Stimulated activated CD4-positive, alpha-beta T cell treated with anti-CD3 and anti-CD28 coated beads, TNF-alpha, amount 100 ng/mL, for 4 hours (primary cell): Measurements from ENCODE around the gene KRTAP10-1.

Experiments used
- DNase-seq, 3 experiments: peaks; one replicate each; pipeline ENCODE4 v3.0.0-alpha.2; 2020; ENCODE audit warnings: low read depth in 3 of 3

KRTAP10-1 gene

DNA sequence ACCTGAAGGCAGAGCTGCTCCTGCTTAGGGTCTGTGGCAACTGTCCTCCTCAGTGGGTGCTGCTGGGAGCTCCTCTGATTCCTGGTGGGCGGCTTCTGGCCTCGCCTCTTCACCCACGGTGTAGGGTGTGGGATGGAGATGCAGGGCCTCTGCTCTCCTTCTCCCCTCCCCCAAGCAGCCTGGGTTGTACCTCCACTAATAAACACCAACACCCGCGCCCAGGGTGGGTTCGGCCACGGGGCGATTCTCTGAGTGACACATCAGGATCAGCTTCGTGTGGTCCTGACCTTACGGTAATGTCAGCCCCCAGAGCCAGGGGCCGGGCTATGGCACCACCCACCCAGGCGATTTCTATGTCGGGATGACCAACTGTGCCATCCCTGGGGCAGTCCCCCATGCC, 23.7 kb downstream of the KRTAP10-1 start:
- no peak for DNase-seq

DNA sequence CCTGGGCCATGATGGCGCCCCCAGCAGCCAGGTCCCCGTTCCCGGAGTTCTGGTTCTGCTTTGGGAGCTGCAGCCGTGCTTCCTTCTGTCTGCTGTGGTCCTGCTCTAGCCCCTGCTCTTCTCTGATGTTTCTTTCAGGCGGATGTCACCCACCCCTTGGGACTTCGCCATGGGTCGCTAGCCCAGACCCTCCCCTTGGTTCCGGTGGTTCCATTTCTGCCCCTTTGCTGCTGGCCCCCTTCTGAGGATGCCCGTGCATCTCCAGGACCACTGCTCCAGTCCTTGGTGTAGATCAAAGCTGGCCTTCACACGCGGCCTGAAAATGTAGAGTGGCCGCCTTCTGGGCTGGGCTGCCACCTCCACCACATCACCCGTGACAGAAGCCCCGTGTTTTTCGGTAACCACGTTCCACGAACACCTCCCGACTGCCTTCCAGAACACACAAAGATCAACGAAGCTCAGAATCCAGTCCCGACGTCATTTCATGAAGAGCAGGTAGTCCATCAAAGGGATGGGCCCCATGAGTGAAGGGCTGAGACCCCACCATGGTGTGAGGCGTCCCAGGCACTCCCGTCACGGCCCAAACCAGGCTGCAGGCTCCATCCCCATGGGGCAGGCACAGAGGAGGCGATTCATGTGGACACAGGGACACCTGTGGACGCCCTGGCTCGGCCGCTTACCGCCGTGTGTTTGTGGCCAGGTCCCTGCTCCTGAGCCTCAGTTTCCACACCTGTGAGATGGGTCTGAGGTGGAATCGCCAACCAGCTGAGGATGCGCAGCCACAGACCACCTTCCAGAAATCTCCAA, 24.4 kb downstream of the KRTAP10-1 start:
- no peak for DNase-seq

DNA sequence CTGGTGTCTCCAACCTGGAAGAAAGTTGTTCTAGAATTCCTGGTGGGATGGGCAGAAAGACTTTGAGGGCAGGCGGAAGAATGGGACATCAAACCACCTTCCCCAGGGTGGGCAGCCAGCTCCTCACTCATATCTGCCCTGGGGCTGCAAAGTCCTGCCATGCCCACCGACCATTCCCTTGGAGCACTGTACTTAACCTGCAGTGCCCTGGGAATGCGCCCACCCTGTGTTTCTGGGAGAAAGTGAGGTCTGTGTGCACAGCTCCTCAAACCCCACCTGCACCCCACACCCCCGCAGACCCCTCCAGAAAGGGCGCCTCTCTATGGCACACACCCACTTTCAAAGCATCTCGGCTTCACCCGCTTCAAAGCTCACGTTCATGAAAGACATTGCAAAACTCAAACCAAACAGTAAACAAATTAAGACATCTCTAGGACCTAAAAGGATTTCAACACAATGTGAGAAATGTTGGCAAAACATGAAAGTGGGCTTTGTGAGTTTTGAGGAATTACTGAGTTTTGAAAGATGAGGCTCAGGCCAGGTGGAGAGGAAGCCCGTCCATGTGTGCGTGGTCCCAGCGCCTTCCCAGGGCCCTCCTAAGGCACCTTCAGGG, 25.1 kb downstream of the KRTAP10-1 start:
- DNase-seq = no peak

DNA sequence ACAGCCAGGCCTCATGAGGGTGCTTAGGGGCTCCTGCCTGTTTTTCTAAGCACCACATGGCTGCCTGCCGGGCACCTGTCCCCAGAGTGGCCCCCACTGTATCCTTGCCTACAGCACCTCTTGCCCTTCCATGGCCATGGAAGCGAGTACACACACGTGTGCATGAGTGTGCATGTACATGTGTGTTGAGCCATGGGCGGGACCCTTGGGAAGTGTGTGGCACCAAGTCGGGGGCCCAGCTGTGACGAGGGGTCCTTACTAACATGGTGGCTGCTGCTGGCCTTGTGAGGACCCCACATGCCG, 25.8 kb downstream of the KRTAP10-1 start:
- DNase-seq = no peak

DNA sequence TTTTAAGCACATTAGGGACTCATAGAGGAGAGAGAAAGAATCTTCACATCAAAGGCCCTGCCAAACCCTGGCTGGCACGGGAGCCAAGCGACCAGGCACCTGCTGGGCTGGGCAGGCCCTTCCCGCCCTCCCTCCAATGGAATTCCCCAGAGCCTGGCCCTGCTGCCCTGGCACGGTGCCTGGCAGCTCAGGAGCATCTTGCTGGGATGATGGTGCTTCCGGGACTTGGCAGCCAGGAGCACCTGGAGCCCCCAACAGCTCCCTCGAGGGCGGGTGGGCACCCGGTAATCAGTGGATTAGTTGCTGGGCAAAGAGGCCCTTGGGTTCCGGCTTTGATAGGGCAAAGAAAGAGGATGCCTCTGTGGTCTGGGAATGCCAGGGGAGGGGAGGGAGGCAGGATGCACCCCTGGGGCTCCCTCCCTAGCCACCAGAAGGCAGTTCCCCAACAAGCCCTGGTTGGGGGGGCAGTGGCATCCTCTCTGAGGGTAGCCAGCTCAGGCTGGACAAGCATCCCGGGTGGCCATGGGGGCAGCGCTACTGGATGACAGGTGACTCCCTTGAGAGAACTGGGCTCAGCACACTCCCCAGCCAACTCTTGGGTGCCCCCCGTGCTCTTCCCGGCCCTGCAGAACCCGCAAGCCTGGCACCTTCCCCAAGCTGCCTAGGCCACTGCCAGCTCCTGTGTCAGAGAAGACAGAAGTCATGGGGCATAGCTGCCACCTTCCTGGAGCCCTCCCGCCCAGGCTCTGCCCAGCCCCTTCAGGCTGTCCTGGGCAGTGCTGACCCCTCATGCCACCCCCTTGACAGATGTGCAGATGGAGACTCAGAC, 26.4 kb downstream of the KRTAP10-1 start:
- no peak for DNase-seq

DNA sequence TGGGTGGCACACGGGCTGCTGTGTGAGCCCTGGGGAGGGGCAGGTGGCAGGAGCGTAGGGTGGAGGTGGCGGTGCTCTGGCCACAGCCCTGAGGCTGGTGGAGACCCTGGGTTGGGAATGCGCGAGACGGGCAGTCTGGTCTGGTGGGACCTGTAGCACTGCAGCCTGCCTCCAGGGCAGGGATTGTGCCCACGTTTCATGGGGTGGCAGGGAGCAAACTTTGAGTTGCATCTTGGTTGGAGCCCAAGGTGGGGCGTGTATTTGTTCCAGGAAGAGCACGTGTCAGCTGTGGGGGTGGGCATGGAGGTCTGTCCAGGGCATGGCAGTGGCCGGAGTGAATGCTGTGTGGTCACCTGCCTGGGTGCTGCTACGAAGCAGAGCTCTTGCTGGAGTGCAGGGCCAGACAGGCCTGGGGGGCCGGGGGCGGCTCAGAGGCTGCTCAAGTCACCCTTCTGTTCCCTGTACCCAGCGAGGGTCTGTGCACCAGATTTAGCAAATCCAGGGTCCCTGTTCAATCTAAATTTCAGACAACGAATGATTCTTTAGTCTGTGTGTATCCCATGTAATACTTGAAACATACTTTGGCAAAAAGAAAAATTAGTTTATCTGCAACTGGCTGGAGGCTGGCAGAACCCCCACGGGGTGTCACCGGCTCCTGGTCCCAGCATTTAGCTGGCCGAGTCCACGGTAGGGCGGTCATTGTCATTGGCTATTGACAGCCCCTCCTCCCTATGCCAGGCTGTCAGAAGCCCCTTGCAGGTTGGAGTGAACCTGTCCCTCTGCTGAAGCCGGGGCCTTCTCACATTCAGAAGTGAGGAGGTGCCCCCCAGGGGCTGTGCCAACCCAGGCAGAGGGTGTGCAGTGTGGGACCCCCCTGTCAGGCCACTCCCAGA, 27.3 kb downstream of the KRTAP10-1 start:
- no peak for DNase-seq

DNA sequence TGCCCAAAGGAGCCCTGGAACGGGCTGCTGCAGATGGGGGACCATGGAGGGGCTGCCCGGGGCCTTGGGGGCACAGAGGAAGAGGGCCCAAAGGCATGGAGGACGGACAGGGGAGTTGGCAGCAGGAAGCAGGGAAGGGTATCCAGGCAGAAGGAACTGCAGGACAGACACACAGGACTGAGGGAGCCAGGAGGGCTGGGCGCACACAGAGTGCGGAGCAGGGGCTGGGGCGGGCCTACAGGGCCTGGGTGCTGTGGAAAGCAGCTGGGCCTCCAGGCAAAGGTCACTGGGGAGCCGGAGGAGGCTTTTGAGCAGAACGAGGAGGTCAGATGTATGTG, 28.1 kb downstream of the KRTAP10-1 start:
- no peak for DNase-seq

DNA sequence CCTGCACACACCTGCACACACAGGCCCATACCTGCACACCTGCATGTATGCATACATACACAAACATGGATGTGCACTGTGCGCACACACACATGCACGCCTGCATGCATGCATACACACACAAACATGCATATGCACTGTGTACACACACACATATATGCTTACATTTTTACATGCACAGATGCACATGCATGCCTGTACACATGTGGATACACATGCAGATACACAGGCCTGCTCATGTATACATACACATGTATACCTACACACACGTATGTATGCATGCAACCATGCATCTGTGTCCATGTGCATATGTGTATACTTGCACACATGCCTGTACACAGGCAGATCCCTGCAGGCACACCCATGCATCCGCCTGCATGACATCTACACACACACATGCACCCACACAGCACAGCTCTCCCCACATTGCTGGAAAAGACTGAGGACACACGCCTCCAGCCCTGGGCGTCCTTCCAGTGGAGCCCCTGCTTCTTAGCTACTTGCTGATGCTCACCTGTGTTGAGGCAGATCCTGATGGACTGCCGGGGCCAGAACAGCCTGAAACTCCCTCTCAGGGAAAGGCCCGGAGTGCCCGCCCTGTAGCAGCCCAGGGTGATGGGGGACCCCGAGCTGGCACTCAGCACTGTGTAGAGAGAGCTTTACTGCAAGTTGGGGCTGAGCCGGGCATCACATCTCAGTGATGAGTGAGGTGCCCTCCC, 28.6 kb downstream of the KRTAP10-1 start:
- DNase-seq = no peak

DNA sequence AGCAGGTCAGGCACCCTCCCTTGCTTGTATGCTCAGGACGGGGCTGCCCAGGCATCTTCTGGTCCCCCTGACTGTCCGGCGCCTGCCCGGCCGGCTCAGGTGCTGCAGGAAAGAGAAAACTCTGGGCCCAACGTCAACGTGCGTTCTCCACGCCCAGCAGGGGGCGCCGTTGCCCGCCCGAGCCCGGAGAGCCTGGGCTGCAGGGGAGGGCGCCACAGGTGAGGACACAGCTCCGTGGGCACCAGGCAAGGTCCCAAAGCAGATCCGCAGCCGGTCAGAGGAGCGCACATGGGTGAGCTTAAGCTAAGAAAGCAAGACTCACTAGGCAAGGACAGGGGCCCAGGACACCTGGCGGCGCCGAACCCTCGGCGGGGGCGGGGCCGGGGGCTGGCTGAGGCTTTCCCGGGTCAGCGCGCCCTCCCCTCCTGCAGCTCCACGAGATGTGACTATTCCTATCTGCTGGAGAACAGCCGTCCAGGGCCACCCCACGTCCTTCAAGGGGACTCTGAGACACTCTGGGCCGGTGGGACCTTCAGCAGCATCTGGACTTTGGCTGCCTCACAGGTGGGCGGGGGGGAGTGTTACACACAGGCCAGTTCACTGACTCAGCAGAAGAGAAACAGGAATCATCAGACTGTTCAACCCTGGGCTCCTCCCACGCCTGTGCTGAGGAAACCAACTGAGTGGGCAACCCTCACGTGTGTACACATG, 29.3 kb downstream of the KRTAP10-1 start:
- DNase-seq = peak; percentile 61 to 71 (median 65)

DNA sequence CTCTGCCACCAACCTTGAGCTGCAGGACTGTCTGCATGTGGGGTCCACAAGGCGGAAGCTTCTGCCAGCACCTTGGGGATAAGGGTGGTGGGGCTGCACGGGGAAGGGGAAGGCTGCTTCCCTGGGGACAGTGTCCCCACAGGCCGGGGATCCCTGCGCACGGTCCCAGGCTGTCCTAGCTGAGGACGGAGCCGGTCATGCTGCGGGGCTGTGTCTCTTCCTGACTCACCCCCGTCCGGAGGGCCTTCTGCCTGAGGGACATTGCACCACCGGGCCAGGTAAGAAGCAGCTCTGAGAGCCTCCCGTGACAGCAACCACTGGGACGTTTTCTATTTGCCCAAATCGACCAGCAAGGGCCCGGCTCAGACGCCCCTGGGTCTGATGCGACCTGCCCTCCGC, 29.9 kb downstream of the KRTAP10-1 start:
- no peak for DNase-seq

DNA sequence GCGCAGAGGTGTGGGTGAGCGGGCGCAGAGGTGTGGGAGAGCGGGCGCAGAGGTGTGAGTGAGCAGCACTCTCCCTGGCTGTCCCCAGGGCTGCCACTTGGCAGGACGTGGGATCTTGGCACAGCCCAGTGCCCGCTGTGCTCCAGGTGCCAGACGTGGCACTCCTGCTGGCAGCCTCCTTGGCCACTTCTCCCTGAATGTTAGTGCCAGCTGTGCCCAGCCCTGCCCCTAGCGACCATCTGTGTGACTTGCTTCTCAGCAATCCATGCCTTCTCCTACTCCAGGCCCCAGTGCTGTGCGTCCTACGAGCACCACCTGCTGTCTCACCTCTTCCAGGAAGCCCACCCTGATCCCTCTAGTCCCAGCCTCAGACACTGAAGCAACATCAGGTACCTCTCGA, 30.5 kb downstream of the KRTAP10-1 start:
- DNase-seq = no peak

DNA sequence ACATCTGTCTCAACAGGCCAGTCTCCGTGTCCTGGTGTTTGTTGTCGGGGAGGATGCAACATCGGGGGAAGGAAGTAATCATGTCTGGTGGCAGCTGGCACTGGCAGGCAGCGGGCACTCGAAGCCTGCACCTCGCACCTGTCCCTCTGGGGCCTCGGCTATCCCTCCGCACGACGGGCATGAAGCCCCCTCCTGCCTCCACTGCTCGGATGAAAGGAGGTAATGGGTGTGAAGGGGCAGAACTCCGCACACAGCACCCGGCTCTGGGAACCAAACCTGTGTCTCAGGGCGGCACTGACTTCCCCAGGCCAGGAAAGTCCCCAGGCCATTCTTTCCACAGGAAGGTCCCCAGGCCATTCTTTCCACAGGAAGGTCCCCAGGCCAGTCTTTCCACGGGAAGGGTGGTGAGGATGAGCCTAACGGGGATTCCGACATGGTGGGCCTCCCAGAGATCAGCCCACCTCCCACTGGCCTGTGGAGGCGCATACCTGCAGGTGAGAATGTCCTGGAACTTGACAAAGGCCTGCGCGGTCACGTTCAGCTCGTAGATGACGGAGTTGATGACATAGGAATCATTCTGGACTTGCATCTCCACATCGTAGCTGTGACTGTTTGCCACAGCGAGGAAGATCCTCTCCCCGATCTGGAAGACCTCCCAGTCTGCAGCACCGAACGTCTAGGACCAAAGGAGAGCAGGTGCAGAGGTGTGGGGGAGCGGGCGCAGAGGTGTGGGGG, 31.1 kb downstream of the KRTAP10-1 start:
- DNase-seq = no peak

DNA sequence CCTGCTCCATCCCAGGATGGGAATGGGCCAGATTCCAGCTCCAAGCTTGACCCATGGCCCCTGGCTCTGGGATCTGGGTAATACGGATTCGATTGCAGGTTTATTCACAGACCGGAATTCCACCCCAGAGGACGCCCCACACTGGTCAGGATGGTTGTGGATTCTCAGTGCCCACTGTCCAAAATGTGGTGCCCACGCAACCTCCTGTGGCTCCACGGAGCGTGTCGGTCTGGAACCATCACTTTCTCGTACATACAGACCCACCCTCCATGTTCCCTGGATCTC, 31.6 kb downstream of the KRTAP10-1 start:
- DNase-seq = no peak

DNA sequence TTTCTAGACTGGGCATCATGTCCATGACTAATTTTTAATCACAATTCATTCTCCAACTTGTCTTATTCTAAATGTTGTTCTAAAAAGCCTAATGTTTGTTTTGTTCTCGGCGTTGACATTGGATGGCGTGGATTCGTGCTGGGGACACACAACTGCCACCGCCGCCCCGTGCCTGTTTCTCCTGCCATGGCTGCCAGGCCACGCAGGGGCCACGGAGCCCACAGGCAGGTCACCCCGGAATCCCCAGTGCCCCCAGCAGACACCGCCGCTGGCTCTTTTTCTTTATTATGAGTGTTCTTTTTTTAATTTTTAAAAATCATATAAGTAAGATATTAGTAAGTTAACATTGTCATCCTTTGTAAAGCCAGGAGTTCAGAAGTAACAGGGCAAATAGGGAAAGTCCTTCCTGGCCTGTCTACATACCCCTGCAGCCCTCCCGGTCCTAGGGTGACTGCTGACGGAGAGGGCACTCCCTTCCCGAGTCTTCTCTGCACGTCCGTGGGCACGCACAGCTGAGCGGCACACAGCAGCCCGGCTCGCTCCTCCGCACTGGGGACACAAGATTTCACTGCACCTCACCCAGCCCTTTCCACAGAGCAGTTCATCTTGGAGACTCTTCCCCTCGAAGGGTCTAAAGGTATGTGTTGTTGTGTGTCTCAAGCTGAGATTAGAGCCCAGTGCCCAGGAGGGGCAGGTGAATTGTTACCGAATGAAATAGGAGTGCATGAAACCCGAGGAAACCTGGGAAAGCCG, 32.1 kb downstream of the KRTAP10-1 start:
- DNase-seq = no peak

DNA sequence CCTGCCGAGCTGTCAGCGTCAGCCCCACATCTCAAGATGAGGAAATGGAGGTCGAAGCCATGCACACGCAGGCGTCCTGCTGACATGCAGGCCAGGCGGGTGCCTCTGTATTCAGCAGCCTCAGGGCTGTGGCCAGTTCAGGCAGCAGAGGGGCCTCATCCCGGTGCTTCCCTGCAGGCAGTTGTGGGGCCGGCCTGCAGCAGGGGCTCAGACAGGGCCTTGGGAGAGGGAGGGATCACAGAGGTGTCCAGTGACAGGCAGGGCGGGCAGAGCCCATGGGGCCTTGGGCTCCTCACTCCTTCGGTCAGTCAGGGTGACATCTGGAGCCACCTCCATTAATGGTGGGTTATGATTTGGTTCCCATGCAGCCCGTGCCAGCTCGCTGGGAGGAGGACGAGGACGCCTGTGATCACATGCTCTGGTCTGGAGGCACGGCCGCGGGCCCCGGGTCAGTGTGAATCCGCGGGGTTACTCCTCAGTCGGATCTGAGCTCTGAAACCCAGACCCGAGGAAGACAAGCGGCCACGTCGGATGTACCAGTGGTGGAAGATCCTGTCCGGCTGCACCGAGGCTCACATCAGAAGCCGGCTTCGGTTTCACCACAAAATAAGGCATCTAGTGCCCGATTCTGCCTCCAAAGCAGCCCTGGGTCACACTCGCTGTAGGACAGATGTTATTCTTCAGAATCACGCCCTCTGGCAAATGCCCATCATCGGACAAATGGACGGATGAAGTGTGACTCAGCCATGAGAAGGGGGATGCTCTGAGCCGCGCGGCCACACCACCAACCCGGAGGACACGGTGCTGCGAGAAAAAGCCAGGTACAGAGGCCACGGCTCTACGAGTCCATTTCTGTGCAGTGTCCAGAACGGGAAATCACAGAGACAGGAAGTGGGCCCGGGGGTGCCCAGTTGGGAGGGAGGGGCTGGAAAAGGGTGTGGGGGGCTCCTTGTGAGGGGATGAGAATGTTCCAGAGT, 33.4 kb downstream of the KRTAP10-1 start:
- DNase-seq = no peak

DNA sequence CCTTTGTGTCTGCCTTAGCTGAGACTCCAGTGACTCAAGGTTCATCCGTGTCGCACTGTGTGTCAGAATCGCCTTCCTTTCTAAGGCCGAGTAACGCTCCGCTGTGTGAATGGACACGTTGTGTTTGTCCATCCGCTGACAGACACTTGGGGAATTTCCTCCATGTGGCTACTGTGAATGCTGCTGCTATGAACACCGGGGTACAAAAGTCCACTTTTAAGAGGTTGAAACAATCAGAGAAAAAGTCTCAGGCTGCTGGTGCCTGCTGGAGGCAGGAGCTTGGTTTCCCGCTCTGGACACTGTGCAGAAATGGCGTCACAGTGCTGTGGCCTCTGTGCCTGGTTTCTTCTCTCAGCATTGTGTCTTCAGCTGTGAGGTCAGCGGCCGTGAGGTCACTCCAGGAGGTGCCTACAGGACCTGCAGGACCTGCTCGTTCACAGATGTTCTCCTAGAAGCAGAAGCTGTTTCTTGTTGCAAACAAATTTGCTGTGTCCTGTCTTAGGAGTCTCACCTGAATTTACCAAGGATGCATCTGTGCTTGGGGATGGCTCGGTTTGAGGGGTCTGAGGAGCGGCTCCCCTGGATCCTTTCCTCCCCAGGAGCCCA, 34.2 kb downstream of the KRTAP10-1 start:
- no peak for DNase-seq

DNA sequence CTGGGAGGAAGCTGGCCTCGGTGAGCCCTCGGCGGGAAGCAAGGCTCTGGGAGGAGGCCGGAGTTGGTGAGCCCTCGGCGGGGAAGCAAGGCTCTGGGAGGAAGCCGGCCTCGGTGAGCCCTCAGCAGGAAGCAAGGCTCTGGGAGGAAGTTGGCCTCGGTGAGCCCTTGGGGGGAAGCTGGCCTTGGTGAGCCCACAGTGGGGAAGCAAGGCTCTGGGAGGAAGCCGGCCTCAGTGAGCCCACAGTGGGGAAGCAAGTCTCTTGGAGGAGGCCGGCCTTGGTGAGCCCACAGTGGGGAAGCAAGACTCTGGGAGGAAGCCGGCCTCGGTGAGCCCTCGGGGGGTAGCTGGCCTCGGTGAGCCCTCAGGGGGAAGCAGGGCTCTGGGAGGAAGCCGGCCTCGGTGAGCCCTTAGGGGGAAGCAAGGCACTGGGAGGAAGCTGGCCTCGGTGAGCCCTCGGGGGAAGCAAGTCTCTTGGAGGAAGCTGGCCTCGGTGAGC, 36.0 kb downstream of the KRTAP10-1 start:
- no peak for DNase-seq
